Vagina (tissue), 2 donors: Measurements from ENCODE around the gene KRT6A. TPM values are rescaled to one million over a fixed set of nuclear protein-coding genes. Genes with fewer than 3 reads are reported as not detected.

Experiments
- DNase-seq, 2 donors: peaks; one replicate each; pipeline ENCODE4 v3.0.0-alpha.2; 2017; ENCODE audit errors: extremely low spot score in 2 of 2
- H3K27ac ChIP-seq: fragments of 200-600 bp; sonication (generic); one replicate; pipeline ENCODE4 v1.5.1; 2019
- H3K27me3 ChIP-seq: fragments of 200-600 bp; sonication (generic); one replicate; pipeline ENCODE4 v1.5.1; 2019
- H3K36me3 ChIP-seq, 2 donors: fragments of 200-600 bp; sonication (generic); one replicate each; pipeline ENCODE4 v1.5.1; 2017 to 2019
- H3K4me1 ChIP-seq: fragments of 200-600 bp; sonication (generic); one replicate; pipeline ENCODE4 v1.5.1; 2019
- H3K4me3 ChIP-seq, 2 donors: fragments of 200-600 bp; sonication (generic); 1 replicate in 1 of 2; 2 replicates in 1 of 2; pipeline ENCODE4 v1.5.1; 2016 to 2019
- H3K9me3 ChIP-seq: fragments of 200-600 bp; sonication (generic); one replicate; pipeline ENCODE4 v1.5.1; 2019
- CTCF ChIP-seq, 3 experiments: fragments of 450-650 bp in 2 of 3; fragments of 200-600 bp in 1 of 3; sonication (generic) in 1 of 3; IDR thresholded peaks; one replicate each; pipeline ENCODE4 v1.5.1; 2017 to 2019; ENCODE audit warnings: antibody characterized with exemption in 3 of 3, mild to moderate bottlenecking in 2 of 3, moderate library complexity in 2 of 3
- POLR2A ChIP-seq, 2 donors: fragments of 450-650 bp; IDR thresholded peaks; one replicate each; pipeline ENCODE4 v1.6.1; 2017; ENCODE audit warnings: antibody characterized with exemption in 2 of 2, mild to moderate bottlenecking in 2 of 2, moderate library complexity in 2 of 2
- POLR2AphosphoS5 ChIP-seq, 2 donors: sonication (generic); formaldehyde crosslinking; IDR thresholded peaks; one replicate each; pipeline ENCODE4 v1.9.0; 2017; ENCODE audit warnings: antibody characterized with exemption in 2 of 2, mild to moderate bottlenecking in 2 of 2, low read depth in 1 of 2; ENCODE audit not compliant: insufficient read depth in 1 of 2
- intact Hi-C: fragments of 100-400 bp; cut with DNase I; formaldehyde crosslinking; loops from one replicate; pipeline ENCODE4 v1.15.1; 2023
- total RNA-seq: library from RNA; depleted of rRNA; stranded (reverse); fragments of >200 nt; gene quantifications from one replicate; pipeline ENCODE4 v1.2.3, GENCODE V29; 2016

The KRT6A gene
- total RNA-seq, 1 donor from 2014 or later, result 7,258 TPM

- Histone ChIP-seq H3K4me1 (peaks cover 20% of the 10 kb centered on the region), H3K36me3 (no peaks in the 10 kb centered on the region), H3K4me3 (no peak overlapping the region), H3K9me3 (no peaks in the 10 kb centered on the region), H3K27ac (no peak overlapping the region), H3K27me3 (no peaks in the 10 kb centered on the region)
- no peak for TF ChIP-seq POLR2AphosphoS5 (IDR thresholded peaks at IDR 0.05; ENCODE audit: insufficient read depth in 1 of 2, low read depth in 1 of 2)
- TF ChIP-seq CTCF (IDR thresholded peaks at IDR 0.05), result no peak
- no peak for TF ChIP-seq POLR2A (IDR thresholded peaks at IDR 0.05)
- no peak for DNase-seq
- intact Hi-C loops, result no loop called here
Measured at GRCh38 chr12:52498946-52499345, 5.9 kb upstream of the KRT6A start.

GRCh38 chr12:52497975-52498374, 4.9 kb upstream of the KRT6A start:
- H3K4me3 ChIP-seq, result no peak overlapping the region
- peaks cover 23% of the 10 kb centered on the region for H3K4me1 ChIP-seq
- H3K27me3 ChIP-seq, result no peaks in the 10 kb centered on the region
- TF ChIP-seq POLR2AphosphoS5 (IDR thresholded peaks at IDR 0.05; ENCODE audit: insufficient read depth in 1 of 2, low read depth in 1 of 2) (no peak), POLR2A (IDR thresholded peaks at IDR 0.05) (no peak), CTCF (IDR thresholded peaks at IDR 0.05) (no peak)
- no peaks in the 10 kb centered on the region for H3K9me3 ChIP-seq
- intact Hi-C loops, result no loop called here
- H3K36me3 ChIP-seq, result no peaks in the 10 kb centered on the region
- no peak overlapping the region for H3K27ac ChIP-seq
- DNase-seq, result no peak

- Histone ChIP-seq H3K36me3 (no peaks in the 10 kb centered on the region), H3K27me3 (no peaks in the 10 kb centered on the region), H3K9me3 (no peaks in the 10 kb centered on the region), H3K27ac (peak overlapping the region; percentile 16), H3K4me3 (no peak overlapping the region), H3K4me1 (peaks cover 23% of the 10 kb centered on the region)
- intact Hi-C loops, result no loop called here
- no peak for TF ChIP-seq POLR2A (IDR thresholded peaks at IDR 0.05)
- peak in 1 of 2 donors; percentile 38 for TF ChIP-seq POLR2AphosphoS5 (IDR thresholded peaks at IDR 0.05; ENCODE audit: insufficient read depth in 1 of 2, low read depth in 1 of 2)
- no peak for DNase-seq
Measured at GRCh38 chr12:52496590-52497071, 3.6 kb upstream of the KRT6A start.

- H3K4me3 ChIP-seq, result no peak overlapping the region
- TF ChIP-seq CTCF (IDR thresholded peaks at IDR 0.05) (no peak), POLR2A (IDR thresholded peaks at IDR 0.05) (no peak), POLR2AphosphoS5 (IDR thresholded peaks at IDR 0.05; ENCODE audit: insufficient read depth in 1 of 2, low read depth in 1 of 2) (no peak)
- H3K36me3 ChIP-seq, result no peaks in the 10 kb centered on the region
- no peak for DNase-seq
- peaks cover 23% of the 10 kb centered on the region for H3K4me1 ChIP-seq
- peak overlapping the region; percentile 16 for H3K27ac ChIP-seq
- H3K27me3 ChIP-seq, result no peaks in the 10 kb centered on the region
- intact Hi-C loops, result no loop called here
- no peaks in the 10 kb centered on the region for H3K9me3 ChIP-seq
Measured at GRCh38 chr12:52496054-52496453, 3.0 kb upstream of the KRT6A start.

GRCh38 chr12:52495389-52495788, 2.3 kb upstream of the KRT6A start:
- peaks cover 23% of the 10 kb centered on the region for H3K4me1 ChIP-seq
- DNase-seq, result no peak

More at GRCh38 chr12:52495389-52495788, 2.3 kb upstream of the KRT6A start:
- no peaks in the 10 kb centered on the region for H3K27me3 ChIP-seq
- no peak overlapping the region for H3K4me3 ChIP-seq
- TF ChIP-seq POLR2A (IDR thresholded peaks at IDR 0.05) (no peak), POLR2AphosphoS5 (IDR thresholded peaks at IDR 0.05; ENCODE audit: insufficient read depth in 1 of 2, low read depth in 1 of 2) (no peak), CTCF (IDR thresholded peaks at IDR 0.05) (no peak)
- H3K9me3 ChIP-seq, result no peaks in the 10 kb centered on the region
- H3K36me3 ChIP-seq, result no peaks in the 10 kb centered on the region
- intact Hi-C loops, result no loop called here
- peak overlapping the region; percentile 16 for H3K27ac ChIP-seq
